ENCODE results near the gene OST4.
A peak's percentile ranks its signal among the peaks of the same experiment; 100 is the strongest.
"Not testable (repeated sequence)": the region's sequence is repeated elsewhere in the genome, so short reads cannot be mapped to it uniquely, and the experiment has no call there.

Gene OST4

GRCh38 chr2:27071277-27071989 lies at the start of gene OST4:
Gene OST4 (minus strand): TSS chr2:27071654.
- DNase-seq (ENCODE audit: extremely low read depth in 1 of 2, low read depth in 1 of 2), result peak; percentile 57 to 81

- not testable (repeated sequence) for DNase-seq (ENCODE audit: extremely low read depth in 1 of 2, low read depth in 1 of 2)
Measured at GRCh38 chr2:27119330-27119670, 47.8 kb upstream of the OST4 start.

DNA sequence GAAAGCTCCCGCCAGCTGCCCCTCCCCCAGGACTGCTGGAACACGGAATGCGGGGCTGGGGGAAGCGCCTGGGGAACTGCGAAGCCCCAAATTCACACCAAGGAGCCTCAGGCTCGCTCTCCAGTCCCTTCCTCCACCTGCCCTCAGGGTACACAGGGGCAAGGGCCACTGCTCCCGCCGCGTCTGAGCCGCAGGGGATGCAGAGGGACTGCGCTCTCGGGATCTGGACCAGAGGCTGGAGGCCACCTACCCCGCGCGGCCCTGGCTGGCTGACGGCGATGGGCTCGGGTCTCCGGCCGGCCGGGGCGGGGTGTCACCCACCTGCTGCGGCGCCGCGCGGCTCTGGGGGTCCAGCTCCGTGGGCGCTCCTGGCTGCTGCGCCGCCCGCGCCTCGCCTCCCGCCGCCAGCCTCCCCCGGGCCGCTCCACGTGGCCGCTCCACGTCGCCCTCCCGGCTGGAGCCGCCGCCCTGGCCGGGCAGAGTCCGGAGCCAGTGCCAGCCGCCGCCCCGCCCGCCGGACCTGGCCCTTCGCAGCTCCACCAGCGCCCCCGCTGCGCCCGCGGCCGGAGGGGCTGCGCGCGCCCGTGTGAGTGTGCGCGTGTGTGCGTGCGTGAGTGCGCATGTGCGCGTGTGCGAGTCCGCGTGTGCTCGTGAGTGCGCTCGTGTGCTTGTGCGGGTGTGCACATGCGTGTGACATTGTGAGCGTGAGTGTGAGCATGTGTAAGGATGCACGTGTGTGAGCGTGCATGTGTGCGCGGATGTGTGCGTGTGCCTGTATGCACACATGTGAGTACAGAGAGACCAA lies 47.3 kb upstream of the OST4 start, which contains the start of gene CGREF1:
CGREF1 (minus strand) TSS at position 604 of the 805 bp plus-strand sequence. CDS start 14,762 bp downstream, outside the sequence.
- no peak for DNase-seq (ENCODE audit: extremely low read depth in 1 of 2, low read depth in 1 of 2)

DNA sequence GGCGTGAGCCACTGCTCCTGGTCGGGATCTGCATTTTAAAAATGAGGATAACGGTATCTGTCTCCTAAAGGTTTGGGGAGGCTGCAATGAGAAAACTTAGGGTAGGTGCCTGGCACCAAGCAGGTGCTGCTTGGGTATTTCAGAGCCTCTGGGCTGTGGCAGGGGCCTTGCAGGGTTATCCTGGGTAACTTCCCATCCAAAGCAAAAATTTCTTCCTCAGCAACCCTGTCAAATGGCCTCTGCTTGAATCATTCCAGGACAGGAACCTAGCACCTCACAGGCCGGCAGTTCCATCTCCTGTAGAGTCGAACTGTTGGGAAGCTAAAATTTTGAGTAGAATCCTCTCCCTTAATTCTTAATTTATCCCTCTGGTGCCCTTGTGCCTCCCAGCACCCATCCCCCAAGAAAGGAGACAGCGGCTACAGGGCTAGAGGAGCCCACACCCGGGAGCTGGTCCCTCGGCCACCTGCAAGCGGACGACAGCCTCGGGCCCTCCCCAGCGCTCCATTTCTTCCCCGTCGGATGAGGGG lies 46.6 kb upstream of the OST4 start:
- DNase-seq (ENCODE audit: extremely low read depth in 1 of 2, low read depth in 1 of 2), result no peak

- DNase-seq (ENCODE audit: extremely low read depth in 1 of 2, low read depth in 1 of 2), result no peak
Measured at GRCh38 chr2:27115519-27115918, 44.1 kb upstream of the OST4 start.

GRCh38 chr2:27111392-27112078 lies 40.1 kb upstream of the OST4 start:
- not testable (repeated sequence) for DNase-seq (ENCODE audit: extremely low read depth in 1 of 2, low read depth in 1 of 2)

- not testable (repeated sequence) for DNase-seq (ENCODE audit: extremely low read depth in 1 of 2, low read depth in 1 of 2)
Measured at GRCh38 chr2:27110603-27111352, 39.3 kb upstream of the OST4 start.

DNA sequence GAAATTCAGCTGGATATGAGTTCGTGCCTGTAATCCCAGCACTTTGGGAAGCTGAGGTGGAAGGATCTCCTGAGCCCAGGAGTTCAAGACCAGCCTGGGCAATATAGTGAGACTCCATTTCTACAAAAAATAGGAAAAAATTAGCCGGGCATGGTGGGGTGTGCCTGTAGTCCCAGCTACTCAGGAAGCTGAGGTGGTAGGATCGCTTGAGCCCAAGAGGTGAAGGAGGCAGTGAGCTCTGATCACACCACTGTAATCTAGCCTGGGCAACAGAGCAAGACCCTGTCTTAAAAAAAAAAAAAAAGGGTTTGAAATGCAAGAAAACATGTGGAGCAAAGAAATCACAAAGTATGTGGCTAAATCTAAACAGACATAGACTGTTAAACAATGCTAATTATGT lies 37.6 kb upstream of the OST4 start:
- no peak for DNase-seq (ENCODE audit: extremely low read depth in 1 of 2, low read depth in 1 of 2)

DNA sequence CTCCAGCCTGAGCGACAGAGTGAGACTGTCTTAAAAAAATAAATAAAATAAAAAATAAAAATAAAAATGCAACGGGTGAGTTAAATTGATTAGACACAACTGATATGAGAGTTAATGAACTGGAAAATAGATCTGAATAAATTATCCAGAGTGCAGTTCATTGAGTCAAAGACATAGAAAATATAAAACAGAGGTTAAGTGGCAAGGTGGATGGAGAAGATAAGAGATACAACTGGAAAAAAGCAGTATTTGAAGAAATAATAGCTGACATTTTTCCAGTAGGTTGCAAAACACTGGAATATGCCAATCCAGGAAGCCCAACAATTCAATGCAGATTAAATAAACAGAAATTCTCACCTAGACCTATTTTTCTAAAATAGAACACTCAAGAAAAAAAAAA lies 36.8 kb upstream of the OST4 start:
- DNase-seq (ENCODE audit: extremely low read depth in 1 of 2, low read depth in 1 of 2), result no peak

DNA sequence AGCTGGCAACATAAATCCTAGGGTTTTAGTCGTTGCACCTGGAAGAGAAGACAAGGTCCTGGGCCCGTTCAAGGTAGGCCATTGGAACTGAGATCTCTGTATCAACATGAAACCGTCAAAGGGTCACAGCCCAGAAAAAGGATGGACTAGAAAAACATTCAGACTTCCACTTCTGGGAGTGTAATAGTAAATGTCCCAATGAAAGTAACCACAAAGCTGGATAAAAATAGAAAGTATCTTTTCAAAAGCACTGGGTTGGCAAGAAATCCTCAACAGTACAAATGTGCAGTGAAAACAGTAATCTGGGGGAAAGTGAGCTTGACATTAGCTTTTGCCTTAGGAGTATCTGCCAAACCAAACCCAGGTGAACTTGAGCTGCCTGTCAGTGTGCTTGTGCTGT lies 34.5 kb upstream of the OST4 start:
- no peak for DNase-seq (ENCODE audit: extremely low read depth in 1 of 2, low read depth in 1 of 2)

- no peak for DNase-seq (ENCODE audit: extremely low read depth in 1 of 2, low read depth in 1 of 2)
Measured at GRCh38 chr2:27102329-27102728, 30.9 kb upstream of the OST4 start.

DNA sequence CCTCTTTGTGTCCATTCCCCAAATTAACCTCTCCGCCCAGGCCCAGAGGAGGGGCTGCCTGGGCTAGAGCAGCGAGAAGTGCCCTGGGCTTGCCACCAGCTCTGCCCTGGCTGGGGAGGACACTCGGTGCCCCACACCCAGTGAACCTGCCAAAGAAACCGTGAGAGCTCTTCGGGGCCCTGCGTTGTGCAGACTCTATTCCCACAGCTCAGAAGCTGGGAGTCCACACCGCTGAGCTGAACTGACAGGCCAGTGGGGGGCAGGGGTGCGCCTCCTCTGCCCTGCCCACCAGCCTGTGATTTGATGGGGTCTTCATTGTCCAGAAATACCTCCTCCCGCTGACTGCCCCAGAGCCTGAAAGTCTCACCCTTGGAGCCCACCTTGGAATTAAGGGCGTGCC lies 28.6 kb upstream of the OST4 start:
- DNase-seq (ENCODE audit: extremely low read depth in 1 of 2, low read depth in 1 of 2), result no peak

GRCh38 chr2:27099334-27099955 lies 28.0 kb upstream of the OST4 start:
- no peak for DNase-seq (ENCODE audit: extremely low read depth in 1 of 2, low read depth in 1 of 2)

- DNase-seq (ENCODE audit: extremely low read depth in 1 of 2, low read depth in 1 of 2), result no peak
Measured at GRCh38 chr2:27097341-27097740, 25.9 kb upstream of the OST4 start.

GRCh38 chr2:27096748-27097297 lies 25.4 kb upstream of the OST4 start:
- no peak for DNase-seq (ENCODE audit: extremely low read depth in 1 of 2, low read depth in 1 of 2)

DNA sequence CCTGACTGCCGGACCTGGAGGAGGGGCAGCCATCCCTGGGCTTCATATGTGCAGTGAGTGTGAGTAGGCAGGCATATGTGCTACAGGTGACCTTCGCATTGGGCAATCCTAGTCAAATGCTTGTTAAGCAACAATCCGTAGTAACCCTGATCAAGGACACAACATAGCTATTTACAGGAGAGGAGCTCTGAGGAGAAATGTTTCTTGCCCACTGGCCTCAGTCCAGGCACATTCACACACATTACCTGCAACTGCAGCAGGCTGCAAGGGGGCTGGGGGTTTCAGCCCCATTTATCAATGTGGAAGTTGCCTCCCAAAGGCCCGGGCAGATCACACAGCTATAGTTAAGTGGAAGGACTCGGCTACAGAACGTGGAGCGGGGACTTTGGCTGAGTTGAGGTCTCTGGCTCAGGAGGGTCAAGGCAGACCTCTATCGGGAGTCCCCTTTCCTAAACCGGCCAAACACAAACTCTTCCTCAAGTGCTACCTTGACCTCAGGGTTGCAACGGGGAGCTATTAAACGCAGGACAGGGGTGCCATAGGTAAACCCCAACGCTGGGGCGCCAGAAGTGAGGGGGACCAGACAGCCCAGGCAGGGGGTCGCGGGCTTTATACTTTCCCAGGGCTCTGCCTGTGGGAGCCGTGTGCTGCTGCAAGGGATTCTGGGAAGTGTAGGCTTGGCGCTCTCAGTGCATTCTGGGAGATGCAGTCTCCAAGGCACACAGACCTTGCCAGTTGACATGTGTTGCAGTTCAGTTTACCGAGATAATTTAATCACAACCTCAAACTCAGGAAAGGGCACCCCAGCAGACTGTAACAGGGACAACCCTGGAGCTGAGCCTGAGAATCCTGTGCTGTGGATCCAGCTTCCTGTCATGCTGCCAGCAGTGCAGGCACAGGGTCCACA lies 24.5 kb upstream of the OST4 start:
- no peak for DNase-seq (ENCODE audit: extremely low read depth in 1 of 2, low read depth in 1 of 2)

DNA sequence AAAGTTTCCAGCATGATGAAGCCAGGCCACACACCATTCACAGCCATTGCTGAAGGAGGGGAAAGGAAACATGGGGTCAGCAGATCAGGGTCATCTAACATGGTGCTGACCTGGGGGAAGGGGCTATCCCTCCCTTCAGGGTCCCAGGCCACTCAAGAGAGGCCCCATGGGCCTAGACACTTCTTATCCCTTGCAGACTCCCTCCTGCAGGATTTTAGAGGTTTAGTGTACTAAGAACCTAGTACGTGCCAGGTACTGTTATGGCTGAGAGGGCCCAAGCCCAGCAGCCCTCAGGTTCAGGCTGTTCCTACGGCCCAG lies 23.9 kb upstream of the OST4 start:
- DNase-seq (ENCODE audit: extremely low read depth in 1 of 2, low read depth in 1 of 2), result no peak

DNA sequence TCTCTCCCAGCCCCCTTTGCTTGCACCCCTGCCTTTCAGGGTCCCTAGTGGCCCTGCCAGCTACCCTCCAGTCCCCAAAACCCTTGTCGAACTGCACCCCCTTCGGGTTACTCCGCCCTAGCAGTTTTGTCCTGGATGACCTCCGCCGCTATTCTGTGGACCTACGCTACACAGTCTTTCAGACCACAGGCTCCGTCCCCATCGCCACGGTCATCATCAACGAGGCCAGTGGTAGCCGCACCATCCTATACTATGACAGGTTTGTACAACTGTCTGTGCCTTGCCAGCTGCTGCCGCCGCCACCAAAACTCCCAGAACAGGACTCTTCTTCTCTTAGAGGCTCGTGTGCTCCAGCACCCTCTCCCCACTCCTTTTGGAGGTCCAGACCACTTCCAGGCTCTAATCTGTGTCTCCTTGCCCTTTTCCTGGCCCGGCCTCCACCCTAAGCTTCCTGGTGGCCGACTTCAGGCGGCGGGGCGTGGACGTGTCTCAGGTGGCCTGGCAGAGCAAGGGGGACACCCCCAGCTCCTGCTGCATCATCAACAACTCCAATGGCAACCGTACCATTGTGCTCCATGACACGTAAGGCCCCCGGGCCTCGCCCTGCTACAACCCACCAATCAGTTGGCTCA lies 23.0 kb upstream of the OST4 start:
- DNase-seq (ENCODE audit: extremely low read depth in 1 of 2, low read depth in 1 of 2), result no peak
